HEK293 (cell line): ENCODE results near the gene VOPP1.

ENCODE experiments used
- CTCF ChIA-PET: fragments of 350-600 bp; formaldehyde crosslinking; extraction: SDS; loops from one replicate; lab custom pipeline; 2021; ENCODE audit warnings: antibody characterized with exemption; lab: Yijun Ruan, JAX
- POLR2A ChIA-PET: fragments of 300-600 bp; formaldehyde crosslinking; extraction: SDS; loops from one replicate; lab custom pipeline; 2020; ENCODE audit warnings: antibody characterized with exemption, inconsistent platforms; lab: Yijun Ruan, JAX
- H3K27ac ChIP-seq: fragments of 200-500 bp; sonication (Bioruptor generic); 2 replicates; pipeline ENCODE4 v1.5.1; 2014; ENCODE audit warnings: low read depth, low read length, control low read depth, inconsistent platforms; ENCODE audit errors: extremely low read depth
- H3K36me3 ChIP-seq, 2 experiments: fragments of 200-500 bp in 1 of 2; sonication (Bioruptor generic) in 1 of 2; 1 replicate in 1 of 2; 2 replicates in 1 of 2; pipeline ENCODE4 v1.5.1; 2014 to 2017; ENCODE audit warnings: inconsistent platforms in 2 of 2, low read length in 2 of 2; ENCODE audit not compliant: control insufficient read depth in 2 of 2, insufficient read depth in 1 of 2
- H3K4me1 ChIP-seq: fragments of 200-500 bp; sonication (Bioruptor generic); 2 replicates; pipeline ENCODE4 v1.5.1; 2014; ENCODE audit warnings: mild to moderate bottlenecking, low read length, inconsistent platforms; ENCODE audit not compliant: control insufficient read depth, insufficient read depth
- H3K4me3 ChIP-seq: 2 replicates; pipeline ENCODE4 v1.5.1; 2011; ENCODE audit warnings: low read depth, mild to moderate bottlenecking, control low read depth, low read length, moderate library complexity
- H3K9me3 ChIP-seq: fragments of 200-500 bp; sonication (Bioruptor generic); 2 replicates; pipeline ENCODE4 v1.5.1; 2014; ENCODE audit warnings: low read depth, low read length, inconsistent platforms; ENCODE audit not compliant: control insufficient read depth, insufficient read depth
- HOXA7 ChIP-seq: sonication (generic); formaldehyde crosslinking; IDR thresholded peaks from 2 replicates; pipeline ENCODE4 v1.8.1; 2022; ENCODE audit warnings: missing genetic modification reagents, borderline replicate concordance
- TRIM28 ChIP-seq: IDR thresholded peaks from 2 replicates; pipeline ENCODE4 v1.6.1; 2011; ENCODE audit warnings: low read length, control low read depth, borderline replicate concordance
- ZNF132 ChIP-seq: fragments of 450-650 bp; formaldehyde crosslinking; IDR thresholded peaks from 2 replicates; pipeline ENCODE4 v1.5.1; 2017; ENCODE audit warnings: missing biosample characterization, missing genetic modification characterization, borderline replicate concordance
- ZNF16 ChIP-seq: fragments of 450-650 bp; formaldehyde crosslinking; IDR thresholded peaks from 2 replicates; pipeline ENCODE4 v1.5.1; 2016; ENCODE audit warnings: low read depth, missing biosample characterization, missing genetic modification characterization
- ZNF169 ChIP-seq: fragments of 450-650 bp; formaldehyde crosslinking; IDR thresholded peaks from 2 replicates; pipeline ENCODE4 v1.5.1; 2016; ENCODE audit warnings: missing biosample characterization, missing genetic modification characterization
- ZNF175 ChIP-seq: fragments of 450-650 bp; formaldehyde crosslinking; IDR thresholded peaks from 2 replicates; pipeline ENCODE4 v1.5.1; 2016; ENCODE audit warnings: missing biosample characterization, missing genetic modification characterization
- ZNF211 ChIP-seq: fragments of 450-650 bp; formaldehyde crosslinking; IDR thresholded peaks from 2 replicates; pipeline ENCODE4 v1.5.1; 2016; ENCODE audit warnings: low read depth, missing biosample characterization, missing genetic modification characterization
- ZNF223 ChIP-seq: fragments of 450-650 bp; formaldehyde crosslinking; IDR thresholded peaks from 2 replicates; pipeline ENCODE4 v1.5.1; 2016; ENCODE audit warnings: missing biosample characterization, missing genetic modification characterization
- ZNF292 ChIP-seq: fragments of 450-650 bp; formaldehyde crosslinking; IDR thresholded peaks from 2 replicates; pipeline ENCODE4 v1.5.1; 2016; ENCODE audit warnings: low read depth, missing biosample characterization, missing genetic modification characterization, borderline replicate concordance
- ZNF37A ChIP-seq: fragments of 450-650 bp; IDR thresholded peaks from 2 replicates; pipeline ENCODE4 v1.5.1; 2018; ENCODE audit warnings: missing biosample characterization, missing genetic modification characterization
- ZNF677 ChIP-seq: fragments of 450-650 bp; IDR thresholded peaks from 2 replicates; pipeline ENCODE4 v1.5.0; 2018; ENCODE audit warnings: missing biosample characterization, mild to moderate bottlenecking, missing genetic modification characterization, moderate library complexity
- ZNF830 ChIP-seq: fragments of 450-650 bp; IDR thresholded peaks from 2 replicates; pipeline ENCODE4 v1.5.0; 2018; ENCODE audit warnings: missing biosample characterization, missing genetic modification characterization, low read depth, mild to moderate bottlenecking, moderate library complexity
- TF ChIP-seq, protein P1 (sequence below): fragments of 450-650 bp; formaldehyde crosslinking; IDR thresholded peaks from 2 replicates; pipeline ENCODE4 v1.5.1; 2016; ENCODE audit warnings: missing biosample characterization, missing genetic modification characterization, low read depth
- TF ChIP-seq, protein P2 (sequence below): fragments of 450-650 bp; formaldehyde crosslinking; IDR thresholded peaks from 2 replicates; pipeline ENCODE4 v1.5.1; 2016; ENCODE audit warnings: missing biosample characterization, missing genetic modification characterization
- TF ChIP-seq, protein P3 (sequence below): fragments of 450-650 bp; formaldehyde crosslinking; IDR thresholded peaks from 2 replicates; pipeline ENCODE4 v1.5.1; 2017; ENCODE audit warnings: missing biosample characterization, mild to moderate bottlenecking, missing genetic modification characterization, moderate library complexity
- TF ChIP-seq, protein P4 (sequence below): fragments of 450-650 bp; formaldehyde crosslinking; IDR thresholded peaks from 2 replicates; pipeline ENCODE4 v1.5.1; 2016; ENCODE audit warnings: missing biosample characterization, missing genetic modification characterization
- TF ChIP-seq, protein P5 (sequence below): fragments of 450-650 bp; formaldehyde crosslinking; IDR thresholded peaks from 2 replicates; pipeline ENCODE4 v1.5.1; 2016; ENCODE audit warnings: missing biosample characterization, missing genetic modification characterization
- TF ChIP-seq, protein P6 (sequence below): sonication (generic); formaldehyde crosslinking; IDR thresholded peaks from 2 replicates; pipeline ENCODE4 v1.8.1; 2022; ENCODE audit warnings: mild to moderate bottlenecking, moderate library complexity, missing genetic modification reagents

The VOPP1 gene

DNA sequence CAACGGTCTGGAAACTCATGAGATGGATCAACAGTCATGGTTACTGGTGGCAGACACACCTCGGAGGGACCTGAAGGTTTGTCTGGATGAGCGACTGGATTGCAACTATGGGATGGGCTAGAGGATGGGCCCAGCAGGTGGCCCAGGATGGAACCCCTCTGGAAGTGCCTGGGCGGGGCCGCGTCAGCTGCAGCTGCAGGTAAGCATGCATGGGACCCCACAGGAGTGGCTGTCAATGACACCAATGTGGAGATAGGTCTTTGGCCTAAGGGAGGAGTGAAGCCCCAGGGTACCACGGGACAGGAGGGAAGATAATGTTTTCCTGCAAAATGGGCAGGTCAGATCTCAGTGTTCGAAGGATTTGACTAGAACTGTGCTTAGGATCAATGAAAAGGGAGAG lies 103.8 kb downstream of the VOPP1 start:
- H3K36me3 ChIP-seq = no peaks in the 10 kb centered on the region
- H3K9me3 ChIP-seq = no peaks in the 10 kb centered on the region
- CTCF ChIA-PET = interaction anchor here (1.0 to 1.9 kb wide), 2 partner anchors 11 to 16 kb away, joined by 4 to 6 read pairs; no protein-coding TSS in a partner anchor
- H3K27ac ChIP-seq = no peak overlapping the region
- POLR2A ChIA-PET = no interaction called here
- H3K4me3 ChIP-seq = no peak overlapping the region
- TF ChIP-seq, protein P1, sequence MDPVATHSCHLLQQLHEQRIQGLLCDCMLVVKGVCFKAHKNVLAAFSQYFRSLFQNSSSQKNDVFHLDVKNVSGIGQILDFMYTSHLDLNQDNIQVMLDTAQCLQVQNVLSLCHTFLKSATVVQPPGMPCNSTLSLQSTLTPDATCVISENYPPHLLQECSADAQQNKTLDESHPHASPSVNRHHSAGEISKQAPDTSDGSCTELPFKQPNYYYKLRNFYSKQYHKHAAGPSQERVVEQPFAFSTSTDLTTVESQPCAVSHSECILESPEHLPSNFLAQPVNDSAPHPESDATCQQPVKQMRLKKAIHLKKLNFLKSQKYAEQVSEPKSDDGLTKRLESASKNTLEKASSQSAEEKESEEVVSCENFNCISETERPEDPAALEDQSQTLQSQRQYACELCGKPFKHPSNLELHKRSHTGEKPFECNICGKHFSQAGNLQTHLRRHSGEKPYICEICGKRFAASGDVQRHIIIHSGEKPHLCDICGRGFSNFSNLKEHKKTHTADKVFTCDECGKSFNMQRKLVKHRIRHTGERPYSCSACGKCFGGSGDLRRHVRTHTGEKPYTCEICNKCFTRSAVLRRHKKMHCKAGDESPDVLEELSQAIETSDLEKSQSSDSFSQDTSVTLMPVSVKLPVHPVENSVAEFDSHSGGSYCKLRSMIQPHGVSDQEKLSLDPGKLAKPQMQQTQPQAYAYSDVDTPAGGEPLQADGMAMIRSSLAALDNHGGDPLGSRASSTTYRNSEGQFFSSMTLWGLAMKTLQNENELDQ (tag by site-specific recombination) = no peak
- TF ChIP-seq ZNF292 (tag by site-specific recombination) (no peak), HOXA7 (CRISPR knock-in tag) (no peak)
- H3K4me1 ChIP-seq = no peaks in the 10 kb centered on the region

DNA sequence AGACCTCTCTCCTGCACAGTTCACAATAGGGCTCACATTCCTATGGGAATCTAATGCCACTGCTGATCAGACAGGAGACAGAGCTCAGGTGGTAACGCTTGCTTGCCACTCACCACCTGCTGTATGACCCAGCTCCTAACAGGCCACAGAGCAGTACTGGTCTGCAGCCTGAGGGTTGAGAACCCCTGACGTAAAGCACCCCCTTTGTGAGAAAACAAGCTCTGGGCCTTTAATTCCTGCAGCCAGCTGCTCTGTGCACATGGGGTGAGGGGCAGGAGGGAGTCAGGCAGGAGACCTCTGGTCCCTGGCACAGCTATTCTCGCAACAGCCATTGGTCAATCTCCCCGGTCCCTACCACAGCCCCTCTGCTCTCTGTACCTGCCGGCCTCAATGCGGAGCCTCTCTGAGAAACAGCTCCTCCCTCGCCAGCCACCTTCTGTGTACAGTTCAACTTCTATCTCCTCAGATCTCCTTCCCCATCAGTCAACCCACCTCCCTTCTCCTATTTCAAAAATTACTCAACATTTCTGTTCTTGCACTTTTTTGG lies 105.2 kb downstream of the VOPP1 start:
- H3K27ac ChIP-seq = no peak overlapping the region
- H3K4me3 ChIP-seq = no peak overlapping the region
- TF ChIP-seq, protein P2, sequence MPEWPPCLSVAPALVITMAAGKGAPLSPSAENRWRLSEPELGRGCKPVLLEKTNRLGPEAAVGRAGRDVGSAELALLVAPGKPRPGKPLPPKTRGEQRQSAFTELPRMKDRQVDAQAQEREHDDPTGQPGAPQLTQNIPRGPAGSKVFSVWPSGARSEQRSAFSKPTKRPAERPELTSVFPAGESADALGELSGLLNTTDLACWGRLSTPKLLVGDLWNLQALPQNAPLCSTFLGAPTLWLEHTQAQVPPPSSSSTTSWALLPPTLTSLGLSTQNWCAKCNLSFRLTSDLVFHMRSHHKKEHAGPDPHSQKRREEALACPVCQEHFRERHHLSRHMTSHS (tag by site-specific recombination) = no peak
- no peak for TF ChIP-seq ZNF16 (tag by site-specific recombination)
- no peak for TF ChIP-seq ZNF211 (tag by site-specific recombination)
- no peak for TF ChIP-seq ZNF169 (tag by site-specific recombination)
- TF ChIP-seq ZNF132 (tag by site-specific recombination) = no peak
- no peak for TF ChIP-seq ZNF677 (tag by site-specific recombination)
- no peak for TF ChIP-seq ZNF37A (tag by site-specific recombination)
- TF ChIP-seq, protein P3, sequence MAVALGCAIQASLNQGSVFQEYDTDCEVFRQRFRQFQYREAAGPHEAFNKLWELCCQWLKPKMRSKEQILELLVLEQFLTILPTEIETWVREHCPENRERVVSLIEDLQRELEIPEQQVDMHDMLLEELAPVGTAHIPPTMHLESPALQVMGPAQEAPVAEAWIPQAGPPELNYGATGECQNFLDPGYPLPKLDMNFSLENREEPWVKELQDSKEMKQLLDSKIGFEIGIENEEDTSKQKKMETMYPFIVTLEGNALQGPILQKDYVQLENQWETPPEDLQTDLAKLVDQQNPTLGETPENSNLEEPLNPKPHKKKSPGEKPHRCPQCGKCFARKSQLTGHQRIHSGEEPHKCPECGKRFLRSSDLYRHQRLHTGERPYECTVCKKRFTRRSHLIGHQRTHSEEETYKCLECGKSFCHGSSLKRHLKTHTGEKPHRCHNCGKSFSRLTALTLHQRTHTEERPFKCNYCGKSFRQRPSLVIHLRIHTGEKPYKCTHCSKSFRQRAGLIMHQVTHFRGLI = no peak
- H3K4me1 ChIP-seq = no peaks in the 10 kb centered on the region
- POLR2A ChIA-PET = no interaction called here
- CTCF ChIA-PET = interaction anchor here (0.7 kb wide), 1 partner anchor 212 kb away, joined by 3 read pairs; no protein-coding TSS in a partner anchor
- H3K9me3 ChIP-seq = no peaks in the 10 kb centered on the region
- H3K36me3 ChIP-seq = no peaks in the 10 kb centered on the region

DNA sequence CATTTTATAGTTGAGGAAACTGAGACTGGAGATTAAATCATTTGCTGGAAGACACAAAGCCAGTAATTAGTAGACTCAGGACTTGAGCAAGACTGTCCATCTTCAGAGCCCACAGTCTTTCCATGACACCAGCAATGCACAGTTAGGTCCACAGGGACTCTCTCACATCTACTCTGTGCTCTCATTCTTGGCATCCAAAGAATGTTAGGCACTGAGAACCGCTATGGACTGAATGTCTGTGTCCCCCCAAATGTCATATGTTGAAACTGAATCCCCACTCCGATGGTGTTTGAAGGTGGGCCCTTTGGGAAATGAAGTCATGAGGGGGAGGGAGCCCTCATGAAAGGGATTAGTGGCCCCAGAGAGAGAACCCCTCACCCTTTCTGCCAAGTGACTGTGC lies 106.6 kb downstream of the VOPP1 start:
- Histone ChIP-seq H3K4me3 (no peak overlapping the region), H3K4me1 (no peaks in the 10 kb centered on the region), H3K27ac (no peak overlapping the region), H3K9me3 (no peaks in the 10 kb centered on the region), H3K36me3 (no peaks in the 10 kb centered on the region)
- POLR2A ChIA-PET = no interaction called here
- TF ChIP-seq ZNF223 (tag by site-specific recombination) (no peak), TRIM28 (no peak), ZNF830 (tag by site-specific recombination) (no peak), ZNF175 (tag by site-specific recombination) (no peak)
- TF ChIP-seq, protein P4, sequence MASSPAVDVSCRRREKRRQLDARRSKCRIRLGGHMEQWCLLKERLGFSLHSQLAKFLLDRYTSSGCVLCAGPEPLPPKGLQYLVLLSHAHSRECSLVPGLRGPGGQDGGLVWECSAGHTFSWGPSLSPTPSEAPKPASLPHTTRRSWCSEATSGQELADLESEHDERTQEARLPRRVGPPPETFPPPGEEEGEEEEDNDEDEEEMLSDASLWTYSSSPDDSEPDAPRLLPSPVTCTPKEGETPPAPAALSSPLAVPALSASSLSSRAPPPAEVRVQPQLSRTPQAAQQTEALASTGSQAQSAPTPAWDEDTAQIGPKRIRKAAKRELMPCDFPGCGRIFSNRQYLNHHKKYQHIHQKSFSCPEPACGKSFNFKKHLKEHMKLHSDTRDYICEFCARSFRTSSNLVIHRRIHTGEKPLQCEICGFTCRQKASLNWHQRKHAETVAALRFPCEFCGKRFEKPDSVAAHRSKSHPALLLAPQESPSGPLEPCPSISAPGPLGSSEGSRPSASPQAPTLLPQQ (tag by site-specific recombination) = no peak
- TF ChIP-seq, protein P5, sequence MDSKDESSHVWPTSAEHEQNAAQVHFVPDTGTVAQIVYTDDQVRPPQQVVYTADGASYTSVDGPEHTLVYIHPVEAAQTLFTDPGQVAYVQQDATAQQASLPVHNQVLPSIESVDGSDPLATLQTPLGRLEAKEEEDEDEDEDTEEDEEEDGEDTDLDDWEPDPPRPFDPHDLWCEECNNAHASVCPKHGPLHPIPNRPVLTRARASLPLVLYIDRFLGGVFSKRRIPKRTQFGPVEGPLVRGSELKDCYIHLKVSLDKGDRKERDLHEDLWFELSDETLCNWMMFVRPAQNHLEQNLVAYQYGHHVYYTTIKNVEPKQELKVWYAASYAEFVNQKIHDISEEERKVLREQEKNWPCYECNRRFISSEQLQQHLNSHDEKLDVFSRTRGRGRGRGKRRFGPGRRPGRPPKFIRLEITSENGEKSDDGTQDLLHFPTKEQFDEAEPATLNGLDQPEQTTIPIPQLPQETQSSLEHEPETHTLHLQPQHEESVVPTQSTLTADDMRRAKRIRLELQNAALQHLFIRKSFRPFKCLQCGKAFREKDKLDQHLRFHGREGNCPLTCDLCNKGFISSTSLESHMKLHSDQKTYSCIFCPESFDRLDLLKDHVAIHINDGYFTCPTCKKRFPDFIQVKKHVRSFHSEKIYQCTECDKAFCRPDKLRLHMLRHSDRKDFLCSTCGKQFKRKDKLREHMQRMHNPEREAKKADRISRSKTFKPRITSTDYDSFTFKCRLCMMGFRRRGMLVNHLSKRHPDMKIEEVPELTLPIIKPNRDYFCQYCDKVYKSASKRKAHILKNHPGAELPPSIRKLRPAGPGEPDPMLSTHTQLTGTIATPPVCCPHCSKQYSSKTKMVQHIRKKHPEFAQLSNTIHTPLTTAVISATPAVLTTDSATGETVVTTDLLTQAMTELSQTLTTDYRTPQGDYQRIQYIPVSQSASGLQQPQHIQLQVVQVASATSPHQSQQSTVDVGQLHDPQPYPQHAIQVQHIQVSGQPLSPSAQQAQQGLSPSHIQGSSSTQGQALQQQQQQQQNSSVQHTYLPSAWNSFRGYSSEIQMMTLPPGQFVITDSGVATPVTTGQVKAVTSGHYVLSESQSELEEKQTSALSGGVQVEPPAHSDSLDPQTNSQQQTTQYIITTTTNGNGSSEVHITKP (tag by site-specific recombination) = no peak
- TF ChIP-seq, protein P6, sequence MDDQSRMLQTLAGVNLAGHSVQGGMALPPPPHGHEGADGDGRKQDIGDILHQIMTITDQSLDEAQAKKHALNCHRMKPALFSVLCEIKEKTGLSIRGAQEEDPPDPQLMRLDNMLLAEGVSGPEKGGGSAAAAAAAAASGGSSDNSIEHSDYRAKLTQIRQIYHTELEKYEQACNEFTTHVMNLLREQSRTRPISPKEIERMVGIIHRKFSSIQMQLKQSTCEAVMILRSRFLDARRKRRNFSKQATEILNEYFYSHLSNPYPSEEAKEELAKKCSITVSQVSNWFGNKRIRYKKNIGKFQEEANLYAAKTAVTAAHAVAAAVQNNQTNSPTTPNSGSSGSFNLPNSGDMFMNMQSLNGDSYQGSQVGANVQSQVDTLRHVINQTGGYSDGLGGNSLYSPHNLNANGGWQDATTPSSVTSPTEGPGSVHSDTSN = no peak
- CTCF ChIA-PET = no interaction called here
